Testis (tissue), 2 donors: Measurements from ENCODE around the gene LRPAP1.
"Not testable (repeated sequence)": the region's sequence is repeated elsewhere in the genome, so short reads cannot be mapped to it uniquely, and the experiment has no call there.

Source experiments
- POLR2A ChIP-seq: fragments of 450-650 bp; IDR thresholded peaks from one replicate; pipeline ENCODE4 v1.6.1; 2017; ENCODE audit warnings: antibody characterized with exemption, mild to moderate bottlenecking, moderate library complexity
- TF ChIP-seq, protein P1 (sequence below), 3 experiments: fragments of 450-650 bp in 2 of 3; fragments of 200-600 bp in 1 of 3; sonication (generic) in 1 of 3; IDR thresholded peaks; one replicate each; pipeline ENCODE4 v1.5.1; 2016 to 2019; ENCODE audit warnings: antibody characterized with exemption in 3 of 3, mild to moderate bottlenecking in 2 of 3, moderate library complexity in 1 of 3

DNA sequence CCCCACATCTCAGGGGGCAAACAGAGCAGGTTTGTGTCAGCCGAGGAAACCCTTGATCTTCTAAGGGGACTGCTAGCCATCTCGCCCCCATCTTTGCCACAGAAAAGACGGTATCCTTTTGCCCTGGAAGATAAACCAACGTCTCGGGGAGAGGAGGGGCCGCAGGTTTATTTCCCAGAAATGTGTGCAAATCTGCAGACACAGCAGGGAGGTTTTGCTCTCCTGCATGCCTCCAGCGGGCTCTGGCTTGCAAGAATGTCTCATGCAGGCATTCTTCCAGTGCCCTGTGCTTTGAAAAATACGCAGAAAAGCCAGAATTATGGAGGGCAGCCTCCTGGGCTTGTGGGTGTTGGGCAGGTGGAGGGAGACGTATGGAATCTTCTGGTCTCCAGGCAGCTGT, 42.6 kb upstream of the LRPAP1 start:
- TF ChIP-seq, protein P1, sequence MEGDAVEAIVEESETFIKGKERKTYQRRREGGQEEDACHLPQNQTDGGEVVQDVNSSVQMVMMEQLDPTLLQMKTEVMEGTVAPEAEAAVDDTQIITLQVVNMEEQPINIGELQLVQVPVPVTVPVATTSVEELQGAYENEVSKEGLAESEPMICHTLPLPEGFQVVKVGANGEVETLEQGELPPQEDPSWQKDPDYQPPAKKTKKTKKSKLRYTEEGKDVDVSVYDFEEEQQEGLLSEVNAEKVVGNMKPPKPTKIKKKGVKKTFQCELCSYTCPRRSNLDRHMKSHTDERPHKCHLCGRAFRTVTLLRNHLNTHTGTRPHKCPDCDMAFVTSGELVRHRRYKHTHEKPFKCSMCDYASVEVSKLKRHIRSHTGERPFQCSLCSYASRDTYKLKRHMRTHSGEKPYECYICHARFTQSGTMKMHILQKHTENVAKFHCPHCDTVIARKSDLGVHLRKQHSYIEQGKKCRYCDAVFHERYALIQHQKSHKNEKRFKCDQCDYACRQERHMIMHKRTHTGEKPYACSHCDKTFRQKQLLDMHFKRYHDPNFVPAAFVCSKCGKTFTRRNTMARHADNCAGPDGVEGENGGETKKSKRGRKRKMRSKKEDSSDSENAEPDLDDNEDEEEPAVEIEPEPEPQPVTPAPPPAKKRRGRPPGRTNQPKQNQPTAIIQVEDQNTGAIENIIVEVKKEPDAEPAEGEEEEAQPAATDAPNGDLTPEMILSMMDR (IDR thresholded peaks at IDR 0.05) = not testable (repeated sequence)
- not testable (repeated sequence) for TF ChIP-seq POLR2A
